GM23338 (cell line): ENCODE data around the gene CATSPER2. TPM values are rescaled to one million over a fixed set of nuclear protein-coding genes. Genes with fewer than 3 reads are reported as not detected.

Experiments used
- ATAC-seq: fragments of 200-7000 bp; cut with Tn5 transposase; 3 replicates; pipeline ENCODE4 v1.9.1; 2020
- DNase-seq: peaks from one replicate; pipeline ENCODE4 v3.0.0-alpha.2; 2015; ENCODE audit warnings: low spot score
- H2AFZ ChIP-seq: fragments of 200-600 bp; sonication (generic); 2 replicates; pipeline ENCODE4 v1.8.0; 2016; ENCODE audit warnings: antibody characterized with exemption, mild to moderate bottlenecking, moderate library complexity
- H3F3A ChIP-seq: fragments of 200-600 bp; sonication (generic); replicated peaks from 2 replicates; pipeline ENCODE4 v1.8.0; 2017; ENCODE audit warnings: antibody characterized with exemption, mixed run types, low read depth
- H3K27ac ChIP-seq: fragments of 200-600 bp; sonication (generic); 2 replicates; pipeline ENCODE4 v1.6.1; 2016; ENCODE audit warnings: low read depth
- H3K27me3 ChIP-seq: fragments of 200-600 bp; sonication (generic); 2 replicates; pipeline ENCODE4 v1.8.0; 2016; ENCODE audit warnings: mild to moderate bottlenecking, mixed run types, moderate library complexity; ENCODE audit not compliant: insufficient read depth
- H3K36me3 ChIP-seq: fragments of 200-600 bp; sonication (generic); 2 replicates; pipeline ENCODE4 v1.8.0; 2016; ENCODE audit warnings: mild to moderate bottlenecking; ENCODE audit not compliant: insufficient read depth
- H3K4me1 ChIP-seq: fragments of 200-600 bp; sonication (generic); 2 replicates; pipeline ENCODE4 v1.8.0; 2016; ENCODE audit warnings: mild to moderate bottlenecking, moderate library complexity; ENCODE audit not compliant: insufficient read depth
- H3K4me2 ChIP-seq: fragments of 200-600 bp; sonication (generic); 2 replicates; pipeline ENCODE4 v1.7.1; 2017; ENCODE audit warnings: mixed run types
- H3K4me3 ChIP-seq: fragments of 200-600 bp; sonication (generic); 2 replicates; pipeline ENCODE4 v1.6.1; 2016; ENCODE audit warnings: mixed run types
- H3K79me2 ChIP-seq: fragments of 200-600 bp; sonication (generic); replicated peaks from 2 replicates; pipeline ENCODE4 v1.8.0; 2017; ENCODE audit warnings: mild to moderate bottlenecking; ENCODE audit not compliant: insufficient read depth
- H3K9me2 ChIP-seq: fragments of 200-600 bp; sonication (generic); 2 replicates; pipeline ENCODE4 v1.8.0; 2017; ENCODE audit not compliant: insufficient read depth
- H4K20me1 ChIP-seq: fragments of 200-600 bp; sonication (generic); replicated peaks from 2 replicates; pipeline ENCODE4 v1.8.0; 2017; ENCODE audit warnings: mild to moderate bottlenecking; ENCODE audit not compliant: insufficient read depth
- H3K27ac Mint-ChIP-seq: 2 replicates; pipeline ENCODE4 v1.8.0; 2020; ENCODE audit warnings: inconsistent platforms, mild to moderate bottlenecking, moderate library complexity, mixed read lengths
- H3K27me3 Mint-ChIP-seq: 3 replicates; pipeline ENCODE4 v1.8.0; 2022; ENCODE audit warnings: low read depth, mild to moderate bottlenecking, moderate library complexity, mixed read lengths, inconsistent platforms; ENCODE audit not compliant: insufficient read depth, poor library complexity
- H3K36me3 Mint-ChIP-seq: 3 replicates; pipeline ENCODE4 v1.8.0; 2021; ENCODE audit warnings: low read depth, mild to moderate bottlenecking, inconsistent platforms, moderate library complexity, mixed read lengths
- H3K4me1 Mint-ChIP-seq: 3 replicates; pipeline ENCODE4 v1.8.0; 2020; ENCODE audit warnings: mild to moderate bottlenecking, inconsistent platforms, mixed read lengths
- H3K4me3 Mint-ChIP-seq: 3 replicates; pipeline ENCODE4 v1.8.0; 2021; ENCODE audit warnings: moderate library complexity, mild to moderate bottlenecking, inconsistent platforms, mixed read lengths
- H3K9me3 Mint-ChIP-seq: 3 replicates; pipeline ENCODE4 v1.8.0; 2020; ENCODE audit warnings: moderate library complexity, mild to moderate bottlenecking, inconsistent platforms, mixed read lengths
- CREB1 ChIP-seq: fragments of 250-450 bp; sonication (Bioruptor Pico); IDR thresholded peaks from 2 replicates; pipeline ENCODE4 v1.5.0; 2020; ENCODE audit warnings: low read depth, mild to moderate bottlenecking, moderate library complexity
- EZH2 ChIP-seq: fragments of 200-600 bp; sonication (generic); IDR thresholded peaks from one replicate; pipeline ENCODE4 v1.8.0; 2017; ENCODE audit warnings: antibody characterized with exemption, mild to moderate bottlenecking, low read depth; ENCODE audit not compliant: unreplicated experiment
- EZH2phosphoT487 ChIP-seq: fragments of 200-600 bp; sonication (generic); IDR thresholded peaks from one replicate; pipeline ENCODE4 v1.8.1; 2018; ENCODE audit warnings: antibody characterized with exemption; ENCODE audit not compliant: unreplicated experiment
- JUNB ChIP-seq: IDR thresholded peaks from one replicate; pipeline ENCODE4 v1.6.1; 2016; ENCODE audit warnings: antibody characterized with exemption; ENCODE audit not compliant: unreplicated experiment
- NANOG ChIP-seq: IDR thresholded peaks from 2 replicates; pipeline ENCODE4 v1.6.1; 2016; ENCODE audit warnings: antibody characterized with exemption, borderline replicate concordance
- POLR2AphosphoS5 ChIP-seq: IDR thresholded peaks from 2 replicates; pipeline ENCODE4 v1.6.1; 2016; ENCODE audit warnings: antibody characterized with exemption, low read depth
- STAT1 ChIP-seq: IDR thresholded peaks from one replicate; pipeline ENCODE4 v1.6.1; 2016; ENCODE audit warnings: antibody characterized with exemption; ENCODE audit not compliant: unreplicated experiment
- ZNF114 ChIP-seq: fragments of 250-450 bp; sonication (Bioruptor Pico); IDR thresholded peaks from 2 replicates; pipeline ENCODE4 v1.5.0; 2020; ENCODE audit warnings: mild to moderate bottlenecking, moderate library complexity
- ZNF331 ChIP-seq: fragments of 250-450 bp; sonication (Bioruptor Pico); IDR thresholded peaks from 2 replicates; pipeline ENCODE4 v1.5.0; 2020; ENCODE audit warnings: low read depth, mild to moderate bottlenecking, moderate library complexity
- ZNF462 ChIP-seq: fragments of 250-450 bp; sonication (Bioruptor Pico); IDR thresholded peaks from 2 replicates; pipeline ENCODE4 v1.5.0; 2020; ENCODE audit warnings: mild to moderate bottlenecking, moderate library complexity
- long read RNA-seq: library from polyadenylated mRNA; unstranded; transcript quantifications from one replicate; pipeline ENCODE4 v2.0.0, GENCODE V29; 2020; ENCODE audit not compliant: unreplicated experiment
- polyA plus RNA-seq: library from polyadenylated mRNA; unstranded; fragments of >200 nt; fragmentation: Nextera tagmentation; extraction: Ambion mirVana; gene quantifications from 2 replicates; pipeline ENCODE4 v1.2.1, GENCODE V29; 2016
- total RNA-seq: library from RNA; depleted of rRNA; stranded (reverse); fragments of >200 nt; shearing (Covaris generic); gene quantifications from 2 replicates; pipeline ENCODE4 v1.2.3, GENCODE V29; 2014; rRNA removed
- TF ChIP-seq, protein P1 (sequence below), 2 experiments: fragments of 200-600 bp in 1 of 2; sonication (generic) in 1 of 2; conservative IDR thresholded peaks; 2 replicates each; pipeline versions ENCODE4 v1.5.1 to v1.6.1; 2016 to 2017; ENCODE audit warnings: antibody characterized with exemption in 2 of 2, low read depth in 2 of 2, mild to moderate bottlenecking in 2 of 2, moderate library complexity in 1 of 2
- TF ChIP-seq, protein P2 (sequence below): IDR thresholded peaks from 2 replicates; pipeline ENCODE4 v1.6.1; 2016; ENCODE audit warnings: antibody characterized with exemption
- TF ChIP-seq, protein P3 (sequence below): IDR thresholded peaks from one replicate; pipeline ENCODE4 v1.6.1; 2018; ENCODE audit warnings: antibody characterized with exemption; ENCODE audit not compliant: unreplicated experiment

Gene CATSPER2
- total RNA-seq, result 1.1 and 4.4 TPM in 2 replicates
- polyA plus RNA-seq, result 0.92 and 1.1 TPM in 2 replicates
- long read RNA-seq, partial matches to known transcripts, result 0 of 1 reads
- long read RNA-seq, other reads (novel, unspliced or antisense), result 1 of 1 reads

DNA sequence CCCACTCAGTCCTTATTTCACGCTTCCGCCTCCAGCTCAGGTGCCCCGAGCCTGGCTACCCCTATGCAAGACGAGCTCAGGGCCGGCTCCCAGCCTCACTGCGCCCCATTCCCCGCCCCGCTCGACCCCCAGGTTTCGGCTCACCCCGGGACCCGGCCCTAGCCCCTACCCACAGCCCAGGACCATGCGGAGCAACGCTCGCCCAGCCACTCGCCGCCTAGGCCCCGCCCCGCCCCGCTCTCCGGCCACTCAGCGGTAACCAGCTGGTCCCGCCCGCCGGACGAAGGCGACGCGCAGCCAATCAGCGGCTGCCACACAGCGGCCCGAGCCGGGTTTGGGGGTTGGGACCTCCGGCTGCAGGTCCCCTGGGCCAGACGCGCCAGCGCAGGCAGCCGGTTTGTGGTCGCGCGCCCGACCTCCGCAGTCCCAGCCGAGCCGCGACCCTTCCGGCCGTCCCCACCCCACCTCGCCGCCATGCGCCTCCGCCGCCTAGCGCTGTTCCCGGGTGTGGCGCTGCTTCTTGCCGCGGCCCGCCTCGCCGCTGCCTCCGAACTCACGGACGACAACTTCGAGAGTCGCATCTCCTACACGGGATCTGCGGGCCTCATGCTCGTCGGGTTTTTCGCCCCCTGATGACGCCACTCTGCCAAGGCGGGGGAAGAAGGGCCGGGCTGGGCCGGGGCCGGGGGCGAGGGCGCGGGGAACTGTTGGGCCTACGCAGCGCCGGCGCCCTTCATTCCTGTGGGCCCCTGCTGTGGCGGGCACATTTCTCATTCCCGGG is at the start of gene CATSPER2:
Gene CATSPER2 (minus strand): TSS at position 196 of the 781 bp plus-strand sequence. CDS start 783 bp downstream, outside the sequence.
- H3K9me3 Mint-ChIP-seq, result peaks cover 26% of the 10 kb centered on the region
- DNase-seq, result peak; percentile 34
- H3K36me3 Mint-ChIP-seq, result peaks cover 35% of the 10 kb centered on the region

More for the DNA sequence above, at the start of gene CATSPER2:
- H3K4me2 ChIP-seq, result no peak within 1 kb of the TSS
- no peaks in the 10 kb centered on the region for H3K9me2 ChIP-seq
- no peak within 1 kb of the TSS for H2AFZ ChIP-seq
- H3K4me1 ChIP-seq, result no peaks in the 10 kb centered on the region
- peak; percentile 81 for ATAC-seq
- H3K79me2 ChIP-seq, result no peaks in the 10 kb centered on the region
- H3K27me3 ChIP-seq, result no peaks in the 10 kb centered on the region
- no peaks in the 10 kb centered on the region; the same call in 1 of the 2 replicates for H3K36me3 ChIP-seq
- no peaks in the 10 kb centered on the region for H4K20me1 ChIP-seq
- Mint-ChIP-seq H3K27ac (no peak within 1 kb of the TSS), H3K4me3 (no peak within 1 kb of the TSS), H3K27me3 (no peaks in the 10 kb centered on the region), H3K4me1 (no peaks in the 10 kb centered on the region)
- H3K27ac ChIP-seq, result no peak within 1 kb of the TSS
- H3F3A ChIP-seq, result no peaks in the 10 kb centered on the region
- no peak within 1 kb of the TSS for H3K4me3 ChIP-seq
- no peak for TF ChIP-seq STAT1
- no peak for TF ChIP-seq EZH2phosphoT487
- no peak for TF ChIP-seq ZNF114 (CRISPR knock-in tag)
- TF ChIP-seq, protein P1, sequence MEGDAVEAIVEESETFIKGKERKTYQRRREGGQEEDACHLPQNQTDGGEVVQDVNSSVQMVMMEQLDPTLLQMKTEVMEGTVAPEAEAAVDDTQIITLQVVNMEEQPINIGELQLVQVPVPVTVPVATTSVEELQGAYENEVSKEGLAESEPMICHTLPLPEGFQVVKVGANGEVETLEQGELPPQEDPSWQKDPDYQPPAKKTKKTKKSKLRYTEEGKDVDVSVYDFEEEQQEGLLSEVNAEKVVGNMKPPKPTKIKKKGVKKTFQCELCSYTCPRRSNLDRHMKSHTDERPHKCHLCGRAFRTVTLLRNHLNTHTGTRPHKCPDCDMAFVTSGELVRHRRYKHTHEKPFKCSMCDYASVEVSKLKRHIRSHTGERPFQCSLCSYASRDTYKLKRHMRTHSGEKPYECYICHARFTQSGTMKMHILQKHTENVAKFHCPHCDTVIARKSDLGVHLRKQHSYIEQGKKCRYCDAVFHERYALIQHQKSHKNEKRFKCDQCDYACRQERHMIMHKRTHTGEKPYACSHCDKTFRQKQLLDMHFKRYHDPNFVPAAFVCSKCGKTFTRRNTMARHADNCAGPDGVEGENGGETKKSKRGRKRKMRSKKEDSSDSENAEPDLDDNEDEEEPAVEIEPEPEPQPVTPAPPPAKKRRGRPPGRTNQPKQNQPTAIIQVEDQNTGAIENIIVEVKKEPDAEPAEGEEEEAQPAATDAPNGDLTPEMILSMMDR (conservative IDR thresholded peaks at IDR 0.05; ENCODE audit: low read depth in 2 of 2), result no peak
- TF ChIP-seq ZNF462 (CRISPR knock-in tag), result no peak
- TF ChIP-seq CREB1 (CRISPR knock-in tag), result no peak
- TF ChIP-seq, protein P2, sequence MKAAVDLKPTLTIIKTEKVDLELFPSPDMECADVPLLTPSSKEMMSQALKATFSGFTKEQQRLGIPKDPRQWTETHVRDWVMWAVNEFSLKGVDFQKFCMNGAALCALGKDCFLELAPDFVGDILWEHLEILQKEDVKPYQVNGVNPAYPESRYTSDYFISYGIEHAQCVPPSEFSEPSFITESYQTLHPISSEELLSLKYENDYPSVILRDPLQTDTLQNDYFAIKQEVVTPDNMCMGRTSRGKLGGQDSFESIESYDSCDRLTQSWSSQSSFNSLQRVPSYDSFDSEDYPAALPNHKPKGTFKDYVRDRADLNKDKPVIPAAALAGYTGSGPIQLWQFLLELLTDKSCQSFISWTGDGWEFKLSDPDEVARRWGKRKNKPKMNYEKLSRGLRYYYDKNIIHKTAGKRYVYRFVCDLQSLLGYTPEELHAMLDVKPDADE, result no peak
- TF ChIP-seq EZH2, result no peak
- TF ChIP-seq, protein P3, sequence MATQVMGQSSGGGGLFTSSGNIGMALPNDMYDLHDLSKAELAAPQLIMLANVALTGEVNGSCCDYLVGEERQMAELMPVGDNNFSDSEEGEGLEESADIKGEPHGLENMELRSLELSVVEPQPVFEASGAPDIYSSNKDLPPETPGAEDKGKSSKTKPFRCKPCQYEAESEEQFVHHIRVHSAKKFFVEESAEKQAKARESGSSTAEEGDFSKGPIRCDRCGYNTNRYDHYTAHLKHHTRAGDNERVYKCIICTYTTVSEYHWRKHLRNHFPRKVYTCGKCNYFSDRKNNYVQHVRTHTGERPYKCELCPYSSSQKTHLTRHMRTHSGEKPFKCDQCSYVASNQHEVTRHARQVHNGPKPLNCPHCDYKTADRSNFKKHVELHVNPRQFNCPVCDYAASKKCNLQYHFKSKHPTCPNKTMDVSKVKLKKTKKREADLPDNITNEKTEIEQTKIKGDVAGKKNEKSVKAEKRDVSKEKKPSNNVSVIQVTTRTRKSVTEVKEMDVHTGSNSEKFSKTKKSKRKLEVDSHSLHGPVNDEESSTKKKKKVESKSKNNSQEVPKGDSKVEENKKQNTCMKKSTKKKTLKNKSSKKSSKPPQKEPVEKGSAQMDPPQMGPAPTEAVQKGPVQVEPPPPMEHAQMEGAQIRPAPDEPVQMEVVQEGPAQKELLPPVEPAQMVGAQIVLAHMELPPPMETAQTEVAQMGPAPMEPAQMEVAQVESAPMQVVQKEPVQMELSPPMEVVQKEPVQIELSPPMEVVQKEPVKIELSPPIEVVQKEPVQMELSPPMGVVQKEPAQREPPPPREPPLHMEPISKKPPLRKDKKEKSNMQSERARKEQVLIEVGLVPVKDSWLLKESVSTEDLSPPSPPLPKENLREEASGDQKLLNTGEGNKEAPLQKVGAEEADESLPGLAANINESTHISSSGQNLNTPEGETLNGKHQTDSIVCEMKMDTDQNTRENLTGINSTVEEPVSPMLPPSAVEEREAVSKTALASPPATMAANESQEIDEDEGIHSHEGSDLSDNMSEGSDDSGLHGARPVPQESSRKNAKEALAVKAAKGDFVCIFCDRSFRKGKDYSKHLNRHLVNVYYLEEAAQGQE, result no peak
- TF ChIP-seq NANOG, result no peak
- TF ChIP-seq ZNF331 (CRISPR knock-in tag), result no peak
- no peak for TF ChIP-seq JUNB
- no peak for TF ChIP-seq POLR2AphosphoS5
